DMS79 treated with DMSO at 0.1 percent for 48 hours (cell line): ENCODE results near the gene FMN1.

ENCODE experiments used
- DNase-seq: peaks from one replicate; lab custom pipeline; 2025; lab: John Stamatoyannopoulos, UW

Gene FMN1

DNA sequence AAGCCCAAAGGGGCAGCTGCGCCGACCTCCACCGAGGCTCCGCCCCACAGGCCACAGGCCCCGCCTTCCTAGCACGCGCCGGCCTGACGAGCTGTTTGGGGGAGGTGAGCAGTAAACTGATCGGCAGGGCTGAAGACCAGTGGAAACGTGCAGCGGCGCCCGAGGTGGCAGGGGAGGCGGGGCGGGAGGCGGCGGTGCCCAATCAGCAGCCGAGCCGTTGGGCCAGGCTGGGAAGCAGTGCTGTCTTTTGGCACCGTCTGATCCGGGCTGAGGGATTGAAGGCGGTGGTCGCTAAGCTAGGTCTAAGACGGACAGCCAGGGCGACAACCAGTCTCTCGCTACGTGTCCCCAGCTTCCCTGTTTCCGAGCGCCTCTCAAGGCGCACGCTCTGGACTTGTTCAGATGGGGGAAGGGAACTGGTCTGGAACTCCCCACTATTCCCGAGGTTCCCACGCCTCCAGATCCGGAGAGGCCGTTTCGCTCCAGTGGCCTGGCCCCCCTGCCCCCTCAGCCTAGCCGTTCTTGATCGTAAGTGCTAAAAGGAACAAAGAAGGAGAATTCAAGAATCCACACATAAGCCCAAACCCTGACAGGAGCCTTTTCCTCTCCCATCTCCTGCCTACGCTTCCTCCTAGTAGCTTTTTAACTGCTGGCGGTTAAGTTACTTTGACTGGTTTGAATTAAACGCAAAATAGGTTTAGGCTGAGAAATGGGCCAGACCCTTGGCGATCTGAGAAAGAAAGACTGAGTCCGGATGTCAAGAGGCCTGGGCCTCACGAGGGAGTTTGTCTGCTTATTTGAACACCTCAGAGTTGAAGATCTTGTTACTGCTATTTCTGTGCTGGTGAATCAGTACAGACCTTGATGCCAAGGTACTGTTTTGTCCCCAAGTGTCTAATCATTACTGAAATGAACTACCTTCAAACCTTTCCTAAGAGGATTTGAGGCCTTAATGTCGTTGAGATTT is at the start of gene FMN1:
Gene FMN1 (minus strand): TSS at position 11 of the 967 bp plus-strand sequence. CDS start 39,800 bp downstream, outside the sequence.
- peak; percentile 65 for DNase-seq

- no peak for DNase-seq
Observed at GRCh38 chr15:33243869-33244268, 49.4 kb upstream of the FMN1 start.

GRCh38 chr15:33243393-33243792 is 48.9 kb upstream of the FMN1 start:
- DNase-seq, result no peak

- no peak for DNase-seq
Observed at GRCh38 chr15:33242669-33243191, 48.2 kb upstream of the FMN1 start.

GRCh38 chr15:33242165-33242564 is 47.7 kb upstream of the FMN1 start:
- no peak for DNase-seq

- DNase-seq, result no peak
Observed at GRCh38 chr15:33236841-33237509, 42.5 kb upstream of the FMN1 start.

DNA sequence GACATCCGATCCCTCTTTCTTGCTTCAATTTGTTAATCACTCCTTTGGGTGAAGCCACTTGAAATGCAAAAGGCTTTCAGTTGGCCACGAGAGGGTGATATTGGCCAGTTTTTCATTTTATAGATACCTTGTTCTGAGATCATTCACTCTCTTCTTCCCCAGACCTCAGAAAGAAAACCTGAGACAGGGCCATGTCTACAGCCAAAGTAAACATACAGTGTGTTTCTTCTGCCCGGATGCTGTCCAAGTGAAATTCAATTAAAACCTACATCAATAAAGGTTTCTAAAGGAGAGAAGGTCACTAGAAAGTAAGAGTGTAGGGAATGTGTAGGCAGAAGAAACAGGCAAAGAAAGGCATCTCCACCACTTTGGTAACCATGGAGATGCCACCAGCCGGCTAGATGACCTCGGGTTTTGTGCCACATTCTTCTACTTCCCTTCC is 39.5 kb upstream of the FMN1 start:
- peak; percentile 1 for DNase-seq

GRCh38 chr15:33226559-33227181 is 32.2 kb upstream of the FMN1 start:
- peak; percentile 1 for DNase-seq

DNA sequence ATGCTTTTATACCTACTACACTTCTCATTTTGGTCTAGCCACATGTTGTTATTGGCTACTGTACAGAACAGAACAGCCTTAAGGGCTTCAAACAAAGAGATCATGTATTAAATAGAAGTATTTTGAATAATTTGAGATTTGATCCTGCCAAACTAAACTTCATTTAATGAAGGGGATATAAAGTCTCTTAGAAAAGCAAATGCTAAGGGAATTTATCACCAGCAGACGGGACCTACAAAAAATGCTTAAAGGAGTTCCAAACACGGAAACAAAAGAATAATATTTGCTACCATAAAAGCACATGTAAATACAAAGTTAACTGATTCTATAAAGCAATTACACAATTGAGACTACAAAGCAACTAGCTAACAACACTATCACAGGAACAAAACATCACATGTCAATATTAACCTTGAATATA is 23.6 kb upstream of the FMN1 start:
- DNase-seq, result no peak

GRCh38 chr15:33215941-33216872 is 21.7 kb upstream of the FMN1 start:
- no peak for DNase-seq

DNA sequence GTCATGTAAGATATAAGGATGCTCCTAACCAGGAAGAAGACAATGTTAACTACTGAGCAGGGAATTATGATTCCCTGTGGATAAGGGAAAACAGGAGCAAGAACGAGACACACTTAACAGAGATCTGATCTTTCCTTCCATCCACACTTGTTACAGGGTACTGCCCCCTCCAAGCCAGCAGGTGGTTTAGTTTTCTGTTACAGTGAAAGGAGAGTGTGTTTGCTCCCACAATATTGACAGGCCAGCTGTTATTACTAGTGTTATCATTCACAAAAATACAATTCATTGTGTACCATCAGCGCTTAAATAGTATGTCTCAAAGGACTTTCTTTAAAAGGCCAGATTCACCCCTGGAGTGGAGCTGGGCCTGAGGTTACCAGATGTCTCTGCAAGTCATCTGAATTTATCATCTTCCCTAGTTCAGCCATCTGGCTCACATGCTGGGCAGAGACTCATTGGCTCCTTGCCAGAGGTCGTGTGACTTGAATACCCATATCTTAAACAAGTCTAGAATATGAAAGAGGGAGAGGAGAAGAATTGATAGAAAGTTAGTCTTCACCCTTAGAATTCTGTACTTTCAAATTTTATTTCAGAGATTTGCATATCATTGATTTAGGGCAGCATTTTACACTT is 16.8 kb upstream of the FMN1 start:
- DNase-seq, result no peak

GRCh38 chr15:33209575-33210481 is 15.3 kb upstream of the FMN1 start:
- no peak for DNase-seq

DNA sequence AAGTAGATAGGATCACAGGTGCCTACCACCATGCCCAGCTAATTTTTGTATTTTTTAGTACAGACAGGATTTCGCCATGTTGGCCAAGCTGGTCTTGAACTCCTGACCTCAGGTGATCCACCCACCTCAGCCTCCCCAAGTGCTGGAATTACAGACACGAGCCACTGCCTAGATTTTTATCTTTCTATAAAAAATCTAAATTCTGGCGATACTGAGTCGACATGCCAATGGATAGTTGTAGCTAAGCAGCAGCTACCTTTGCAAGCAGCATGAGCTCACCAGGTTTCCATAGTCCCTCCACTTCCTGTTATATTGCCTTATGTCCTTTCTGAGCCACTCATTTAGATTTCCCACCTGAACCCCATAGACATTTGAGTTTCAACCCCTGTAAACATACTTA is 13.1 kb upstream of the FMN1 start:
- DNase-seq, result no peak

DNA sequence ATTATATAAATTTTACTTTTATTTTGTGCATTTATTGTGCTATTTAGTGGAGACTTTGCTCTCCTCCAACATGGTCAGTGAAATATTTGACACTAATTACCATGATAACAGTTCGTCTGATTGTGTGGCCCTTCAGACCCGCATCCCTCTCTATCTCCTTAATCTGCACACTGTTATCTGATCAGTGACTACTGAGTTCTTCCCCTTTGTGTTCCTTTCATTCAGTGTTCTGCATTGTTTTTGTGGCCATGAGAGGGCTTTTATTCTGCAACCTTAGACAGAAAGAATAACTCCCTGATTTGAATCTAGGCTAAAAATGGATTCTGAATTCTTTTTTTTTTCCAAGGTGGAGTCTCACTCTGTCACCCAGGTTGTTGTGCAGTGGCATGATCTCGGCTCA is 11.9 kb upstream of the FMN1 start:
- DNase-seq, result no peak

DNA sequence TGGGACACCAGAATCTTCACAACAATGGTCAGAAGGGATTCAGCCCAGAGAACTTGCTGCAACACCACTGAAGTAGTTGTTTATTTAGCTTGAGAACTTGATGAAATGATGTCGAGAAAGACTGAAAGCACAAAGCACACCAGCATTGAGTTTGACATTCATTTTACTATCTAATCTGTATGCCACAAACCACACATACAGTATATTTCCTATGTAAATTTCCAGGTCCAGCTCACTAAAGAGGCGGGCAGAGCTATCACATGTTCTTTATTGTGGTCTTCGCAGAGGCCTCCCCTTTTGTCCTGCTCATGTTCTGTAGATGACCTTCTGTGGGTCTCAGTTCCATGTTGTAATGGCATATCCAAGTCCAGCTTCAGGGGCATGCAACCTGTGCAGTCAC is 10.4 kb upstream of the FMN1 start:
- DNase-seq, result no peak

GRCh38 chr15:33204087-33204486 is 9.6 kb upstream of the FMN1 start:
- DNase-seq, result no peak

DNA sequence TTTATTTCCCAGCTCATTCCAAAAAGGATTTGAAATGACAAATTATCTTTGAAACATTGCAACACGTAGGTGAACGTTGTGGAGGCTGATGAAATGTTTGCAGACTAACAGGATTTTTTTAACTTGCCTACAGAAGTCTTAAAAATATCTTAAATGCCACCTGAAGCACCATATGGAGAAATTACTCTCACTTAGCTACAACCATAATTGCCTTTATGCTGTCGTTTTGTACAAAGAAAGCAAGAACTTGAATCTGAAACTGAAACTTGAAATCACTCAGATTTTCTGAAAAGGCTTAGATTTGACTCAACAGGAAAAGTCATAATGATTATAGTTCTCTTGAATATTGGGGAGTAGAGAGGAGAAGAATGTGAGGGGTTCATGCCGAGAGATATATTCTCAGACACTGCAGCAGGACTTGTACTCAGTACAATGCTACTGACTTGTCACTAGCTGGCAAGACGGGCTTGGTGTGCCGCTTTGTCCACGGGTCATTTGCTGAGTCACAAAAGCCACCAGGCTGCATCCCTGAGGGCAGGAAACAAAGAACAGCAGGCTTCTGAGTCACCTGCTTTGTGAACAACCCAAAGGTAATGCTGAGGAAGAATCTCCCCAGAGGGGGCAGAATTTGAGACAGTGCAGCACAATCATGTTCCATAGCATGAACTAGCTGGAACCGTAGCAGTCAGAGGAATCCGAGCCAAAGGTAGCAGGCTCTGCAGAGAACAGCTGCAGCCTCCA is 7.1 kb upstream of the FMN1 start:
- peak; percentile 27 for DNase-seq

- DNase-seq, result no peak
Observed at GRCh38 chr15:33200903-33201302, 6.4 kb upstream of the FMN1 start.

DNA sequence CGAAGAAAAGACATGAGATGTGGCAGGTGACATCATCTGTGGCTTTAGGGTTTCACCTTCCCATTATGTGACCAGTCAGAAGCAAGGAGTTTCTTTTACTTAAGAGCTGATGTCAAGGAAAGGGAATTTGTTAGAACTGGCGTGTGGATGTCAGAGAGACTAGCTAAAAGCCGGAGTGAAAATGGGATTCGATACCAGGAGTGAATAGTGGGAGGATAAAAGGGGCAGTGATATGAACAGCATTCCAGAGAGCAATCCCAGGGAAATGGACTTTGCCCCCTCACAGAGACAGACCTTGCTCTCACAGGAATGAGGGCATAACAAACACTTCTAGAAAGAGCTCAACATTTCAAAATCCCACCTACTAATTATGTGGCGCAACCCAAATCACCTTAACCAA is 5.9 kb upstream of the FMN1 start:
- no peak for DNase-seq
